Measurements from ENCODE around the gene IL15RA.

DNA sequence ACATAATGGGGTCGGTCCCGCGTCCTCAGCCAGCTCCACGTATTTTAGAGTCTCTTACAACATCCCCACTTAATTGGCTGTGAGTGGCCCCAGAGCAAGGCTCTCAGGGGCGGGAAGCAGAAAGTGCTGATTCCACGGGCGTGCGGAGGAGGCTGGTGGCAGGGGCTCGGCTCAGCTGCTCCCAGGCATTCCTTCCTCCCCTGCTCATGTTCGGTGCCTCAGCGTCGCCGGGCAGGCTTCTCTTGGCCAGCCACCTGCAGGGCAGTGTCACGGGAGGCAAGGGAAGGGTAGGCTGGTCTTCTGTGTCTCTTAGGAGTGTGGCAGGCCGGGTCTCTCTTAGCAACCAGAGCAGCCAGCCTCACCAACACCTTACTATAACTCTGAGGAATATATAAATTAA, 33.8 kb downstream of the IL15RA start:
- TF ChIP-seq EZH2phosphoT487 (IDR thresholded peaks at IDR 0.05; ENCODE audit: insufficient read depth, low read depth): no peak
- no peak for TF ChIP-seq EZH2 (IDR thresholded peaks at IDR 0.05; ENCODE audit: insufficient read depth, poor library complexity, severe bottlenecking)
